ENCODE data around the gene SASH1. TPM values are rescaled to one million over a fixed set of nuclear protein-coding genes. Genes with fewer than 3 reads are reported as not detected.

The SASH1 gene
- total RNA-seq, 2 experiments from 2014 or later: 0.44 to 1.2 TPM

DNA sequence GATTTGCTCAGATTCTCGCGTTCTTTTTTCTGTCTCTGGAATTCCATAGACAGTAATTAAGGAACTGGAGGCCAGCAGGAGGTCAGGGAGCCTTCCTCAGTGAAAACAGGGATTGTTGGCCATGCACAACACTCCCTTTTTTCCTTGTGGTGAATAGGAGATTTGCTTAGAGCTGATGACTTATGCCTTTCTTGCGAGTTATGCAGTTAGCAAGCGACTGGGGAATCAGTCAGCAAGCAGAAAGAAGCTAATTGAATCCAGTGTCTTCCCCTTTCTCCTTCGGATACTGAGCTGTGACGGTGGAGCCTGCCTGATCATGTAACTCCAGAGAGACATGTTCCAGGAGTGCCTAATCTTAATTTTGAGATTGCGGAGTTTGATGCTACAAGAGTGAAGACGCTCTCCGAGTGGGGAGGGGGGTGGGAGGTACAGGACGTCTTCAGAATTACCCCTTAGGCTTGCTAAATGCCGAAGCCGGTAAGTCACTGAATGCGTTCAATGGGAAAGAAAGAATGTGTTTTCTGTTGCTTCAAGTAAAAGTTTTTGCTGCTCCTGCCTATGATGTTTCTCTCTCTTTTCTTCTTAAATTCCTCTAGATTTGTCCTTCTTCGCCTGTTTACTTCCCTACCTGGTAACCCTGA is 165.9 kb downstream of the SASH1 start:
- Mint-ChIP-seq H3K27ac (no peak overlapping the region), H3K27me3 (peaks cover 28% of the 10 kb centered on the region), H3K9me3 (no peaks in the 10 kb centered on the region), H3K4me1 (ENCODE audit: low read depth) (peaks cover 1% of the 10 kb centered on the region), H3K4me3 (no peak overlapping the region), H3K36me3 (no peaks in the 10 kb centered on the region)
- intact Hi-C loops (cut with micrococcal nuclease): no loop called here
- no peak for DNase-seq
- POLR2A ChIA-PET: no interaction called here
- CTCF ChIA-PET: no interaction called here

DNA sequence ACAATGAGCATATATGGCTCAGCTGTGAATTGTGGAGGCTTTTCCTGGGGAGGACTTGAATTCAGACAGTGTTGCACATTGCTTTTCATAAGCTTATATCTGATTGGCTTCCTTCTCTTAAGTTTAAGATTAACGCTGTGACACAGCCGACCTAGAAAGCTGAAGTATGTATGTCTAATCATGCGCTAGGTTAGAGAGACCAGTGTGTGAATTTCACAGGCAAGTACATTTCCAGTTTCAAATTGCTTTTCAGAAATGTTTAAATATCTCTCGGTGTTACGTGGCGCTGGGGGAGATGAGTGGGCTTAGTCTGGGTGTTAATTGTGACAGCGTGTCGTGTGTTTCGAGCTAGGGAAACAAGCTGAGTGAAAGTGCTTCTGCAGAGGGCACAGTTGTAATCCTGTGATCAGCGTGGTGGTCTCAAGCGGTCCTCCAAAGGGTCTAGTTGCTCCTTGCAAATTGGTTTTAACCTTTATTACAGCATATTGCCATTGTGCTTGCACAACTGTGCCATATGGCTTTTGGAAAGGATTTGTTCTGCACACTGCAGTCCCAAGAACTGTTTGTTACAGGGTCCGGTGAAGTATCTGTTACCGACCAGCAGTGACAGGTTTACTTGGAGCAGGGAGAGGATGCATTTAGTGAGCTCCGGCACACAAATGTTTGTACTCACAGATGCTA is 166.6 kb downstream of the SASH1 start:
- H3K27me3 Mint-ChIP-seq: peaks cover 34% of the 10 kb centered on the region
- intact Hi-C loops (cut with micrococcal nuclease): no loop called here
- ChIA-PET CTCF (no interaction called here), POLR2A (no interaction called here)
- H3K4me3 Mint-ChIP-seq: no peak overlapping the region
- H3K36me3 Mint-ChIP-seq: no peaks in the 10 kb centered on the region
- no peak overlapping the region for H3K27ac Mint-ChIP-seq
- H3K9me3 Mint-ChIP-seq: no peaks in the 10 kb centered on the region
- H3K4me1 Mint-ChIP-seq (ENCODE audit: low read depth): peaks cover 1% of the 10 kb centered on the region
- DNase-seq: no peak

DNA sequence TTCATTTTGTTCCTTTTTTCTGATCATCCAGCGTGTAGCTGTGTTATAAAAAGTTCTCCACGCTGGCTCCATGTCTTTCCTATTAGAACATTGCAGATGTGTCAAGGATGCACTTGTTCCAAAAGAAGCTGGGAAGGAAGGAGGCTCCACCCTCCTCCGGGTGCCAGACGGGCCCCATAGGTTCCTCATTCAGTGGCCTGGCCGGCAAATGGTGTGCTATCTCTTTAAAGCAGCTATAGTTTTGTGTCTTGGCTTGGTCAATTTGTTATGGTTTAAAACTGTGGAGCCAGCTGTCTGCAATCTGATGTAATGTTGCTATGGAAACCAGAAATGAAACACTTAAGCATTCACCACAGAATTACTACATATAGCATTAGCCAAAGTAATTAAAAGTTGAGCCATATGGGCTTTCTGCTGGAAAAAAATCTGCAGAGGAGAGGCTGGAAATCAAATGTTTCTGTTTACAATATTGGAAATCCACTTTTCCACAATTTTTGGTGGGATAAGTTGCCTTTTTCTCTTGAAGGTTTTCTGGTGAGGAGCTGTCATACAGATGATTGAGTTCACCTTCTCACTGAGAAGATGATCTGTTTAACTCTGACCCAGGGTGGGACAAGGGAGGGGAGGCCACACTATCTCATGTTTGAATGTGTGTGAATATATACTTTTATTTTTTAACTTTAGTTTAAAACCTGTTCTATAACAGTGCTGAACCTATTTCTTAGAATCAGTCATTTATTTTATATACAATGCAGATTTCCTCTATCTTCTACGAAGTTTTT is 167.4 kb downstream of the SASH1 start:
- Mint-ChIP-seq H3K4me1 (ENCODE audit: low read depth) (peaks cover 1% of the 10 kb centered on the region), H3K27me3 (peaks cover 34% of the 10 kb centered on the region), H3K9me3 (no peaks in the 10 kb centered on the region), H3K36me3 (no peaks in the 10 kb centered on the region), H3K4me3 (no peak overlapping the region), H3K27ac (no peak overlapping the region)
- DNase-seq: no peak
- intact Hi-C loops (cut with micrococcal nuclease): no loop called here
- CTCF ChIA-PET: no interaction called here
- POLR2A ChIA-PET: no interaction called here

DNA sequence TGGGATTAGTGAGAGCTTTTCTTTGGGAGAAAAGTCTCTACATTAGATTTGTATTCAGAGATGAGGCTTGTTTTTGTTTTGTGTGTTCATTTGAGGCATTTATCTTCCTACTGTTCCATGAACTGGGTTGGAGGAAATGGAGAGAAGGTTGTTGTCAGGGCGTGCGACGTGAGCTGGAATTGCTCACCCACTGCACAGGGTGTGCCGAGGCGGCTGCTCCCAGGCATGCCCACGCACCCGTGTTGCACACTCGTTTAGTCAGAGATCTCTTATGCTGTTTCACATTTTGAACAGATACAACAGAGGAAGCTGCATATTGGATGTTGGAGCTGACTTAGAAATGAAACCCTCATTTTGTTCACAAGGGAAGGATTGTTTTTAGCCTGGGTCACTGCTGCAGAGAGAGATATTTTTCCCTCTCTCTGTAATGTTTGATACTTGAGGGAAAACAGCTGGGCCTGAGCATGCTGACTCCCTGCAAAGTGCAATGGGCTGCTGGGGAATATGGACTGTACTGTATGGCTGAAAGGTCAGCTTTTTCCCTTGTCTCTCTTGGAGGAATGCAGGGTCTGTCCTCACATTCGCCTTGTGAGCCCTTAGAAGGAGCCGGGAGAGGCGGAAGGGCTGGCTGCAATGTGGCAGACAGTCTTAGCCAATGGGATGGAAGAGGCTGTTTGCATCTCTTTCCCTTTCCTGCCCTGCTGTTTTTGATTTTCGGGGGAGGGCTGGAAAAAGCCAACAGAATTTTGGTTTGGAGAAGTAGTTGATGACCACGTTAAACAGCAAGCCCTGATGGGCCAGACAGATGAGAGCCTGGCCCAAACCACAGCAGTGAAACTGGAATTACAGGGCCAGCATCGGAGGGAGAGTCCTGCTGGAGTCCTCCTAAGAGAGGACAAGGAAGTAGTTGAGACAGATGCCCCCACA is 170.8 kb downstream of the SASH1 start:
- H3K27ac Mint-ChIP-seq: no peak overlapping the region
- H3K27me3 Mint-ChIP-seq: peaks cover 26% of the 10 kb centered on the region
- H3K9me3 Mint-ChIP-seq: no peaks in the 10 kb centered on the region
- H3K4me1 Mint-ChIP-seq (ENCODE audit: low read depth): peaks cover 1% of the 10 kb centered on the region
- ChIA-PET CTCF (no interaction called here), POLR2A (no interaction called here)
- no peak for DNase-seq
- no peaks in the 10 kb centered on the region for H3K36me3 Mint-ChIP-seq
- intact Hi-C loops (cut with micrococcal nuclease): no loop called here
- no peak overlapping the region for H3K4me3 Mint-ChIP-seq

DNA sequence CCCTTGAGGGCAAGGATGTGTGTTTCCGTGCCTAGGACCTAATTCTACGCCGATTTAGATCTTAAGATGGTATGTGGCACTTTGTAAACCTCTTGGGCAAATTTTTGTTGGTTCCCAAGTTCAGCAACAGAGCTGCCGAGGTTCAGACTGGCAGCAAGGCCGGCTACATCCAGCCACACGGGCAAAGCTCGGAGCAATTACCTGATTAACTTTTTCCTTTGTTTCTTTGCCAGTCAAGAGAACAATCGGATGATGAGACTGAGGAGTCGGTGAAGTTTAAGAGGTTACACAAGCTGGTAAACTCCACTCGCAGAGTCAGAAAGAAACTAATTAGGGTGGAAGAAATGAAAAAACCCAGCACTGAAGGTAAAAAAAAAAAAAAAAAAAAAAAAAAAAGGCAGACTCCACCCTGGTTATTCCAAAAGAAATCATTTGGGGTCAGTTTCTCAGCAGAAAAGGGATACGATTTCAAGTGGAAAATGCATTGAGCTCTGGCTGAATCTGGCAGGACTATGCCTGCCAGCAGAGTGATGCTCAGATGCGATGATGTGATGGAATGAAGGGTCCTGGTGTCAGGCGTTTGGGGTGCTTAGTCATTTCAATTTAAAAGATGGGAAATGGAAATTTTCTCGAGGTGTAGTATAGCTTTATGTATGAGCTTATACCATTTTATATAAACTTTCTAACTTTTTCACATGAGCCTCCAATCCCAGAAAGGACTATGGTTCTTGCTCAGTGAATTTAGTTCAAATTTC is 171.6 kb downstream of the SASH1 start:
- ChIA-PET POLR2A (no interaction called here), CTCF (interaction anchor here (0.6 kb wide), 1 partner anchor 324 kb away, joined by 3 read pairs; no protein-coding TSS in a partner anchor)
- H3K27ac Mint-ChIP-seq: no peak overlapping the region
- H3K4me1 Mint-ChIP-seq (ENCODE audit: low read depth): peaks cover 1% of the 10 kb centered on the region
- H3K36me3 Mint-ChIP-seq: no peaks in the 10 kb centered on the region
- no peak for DNase-seq
- H3K9me3 Mint-ChIP-seq: no peaks in the 10 kb centered on the region
- peaks cover 23% of the 10 kb centered on the region for H3K27me3 Mint-ChIP-seq
- intact Hi-C loops (cut with micrococcal nuclease): no loop called here
- no peak overlapping the region for H3K4me3 Mint-ChIP-seq

DNA sequence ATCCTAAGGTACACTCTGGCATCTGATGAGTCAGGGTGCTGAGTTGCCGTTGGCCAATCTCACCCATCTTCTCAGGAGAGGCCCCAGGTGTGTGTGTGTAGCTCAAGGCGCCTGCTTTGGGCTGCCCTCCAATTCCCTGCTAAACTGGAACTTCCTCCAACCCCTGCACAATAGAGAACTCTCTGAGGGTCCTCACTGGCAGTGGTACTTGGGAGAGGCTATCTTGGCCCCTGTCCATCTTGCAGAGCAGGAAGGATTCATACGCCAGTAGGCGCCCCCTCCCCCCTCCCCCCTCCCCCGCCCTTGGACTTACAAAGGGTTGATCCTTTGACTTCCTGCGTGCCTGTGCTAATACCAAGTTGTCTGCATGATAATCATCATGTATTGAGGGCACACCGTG is 173.6 kb downstream of the SASH1 start:
- Mint-ChIP-seq H3K4me3 (no peak overlapping the region), H3K27ac (no peak overlapping the region), H3K27me3 (peaks cover 20% of the 10 kb centered on the region), H3K4me1 (ENCODE audit: low read depth) (peaks cover 4% of the 10 kb centered on the region), H3K36me3 (no peaks in the 10 kb centered on the region), H3K9me3 (no peaks in the 10 kb centered on the region)
- ChIA-PET POLR2A (interaction anchor here (0.6 kb wide), 1 partner anchor 8 kb away, joined by 3 read pairs; no protein-coding TSS in a partner anchor), CTCF (no interaction called here)
- no peak for DNase-seq
- intact Hi-C loops (cut with micrococcal nuclease): no loop called here

DNA sequence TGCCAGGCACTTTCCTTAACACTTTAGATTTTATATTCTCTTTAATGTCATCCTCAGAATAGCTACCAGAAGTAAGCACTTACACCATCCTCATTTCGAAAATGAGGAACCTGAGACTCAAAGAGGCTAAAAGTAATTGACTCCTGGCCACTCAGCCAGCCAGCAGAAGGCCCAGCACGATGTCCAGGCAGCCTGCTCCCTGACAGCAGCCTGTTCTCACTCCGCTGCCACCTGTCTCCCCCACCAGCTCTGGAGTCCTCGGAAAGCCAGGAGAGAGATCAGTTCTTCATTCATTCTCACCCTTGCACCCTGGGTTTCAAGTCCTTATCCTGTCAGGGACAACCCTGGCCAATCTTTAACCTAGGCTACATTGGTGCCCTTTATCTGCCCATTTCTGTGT is 174.0 kb downstream of the SASH1 start:
- POLR2A ChIA-PET: no interaction called here
- peaks cover 8% of the 10 kb centered on the region for H3K4me1 Mint-ChIP-seq (ENCODE audit: low read depth)
- no peaks in the 10 kb centered on the region for H3K9me3 Mint-ChIP-seq
- DNase-seq: no peak
- no peak overlapping the region for H3K4me3 Mint-ChIP-seq
- peaks cover 20% of the 10 kb centered on the region for H3K27me3 Mint-ChIP-seq
- no peak overlapping the region for H3K27ac Mint-ChIP-seq
- CTCF ChIA-PET: no interaction called here
- no peaks in the 10 kb centered on the region for H3K36me3 Mint-ChIP-seq
- intact Hi-C loops (cut with micrococcal nuclease): no loop called here

DNA sequence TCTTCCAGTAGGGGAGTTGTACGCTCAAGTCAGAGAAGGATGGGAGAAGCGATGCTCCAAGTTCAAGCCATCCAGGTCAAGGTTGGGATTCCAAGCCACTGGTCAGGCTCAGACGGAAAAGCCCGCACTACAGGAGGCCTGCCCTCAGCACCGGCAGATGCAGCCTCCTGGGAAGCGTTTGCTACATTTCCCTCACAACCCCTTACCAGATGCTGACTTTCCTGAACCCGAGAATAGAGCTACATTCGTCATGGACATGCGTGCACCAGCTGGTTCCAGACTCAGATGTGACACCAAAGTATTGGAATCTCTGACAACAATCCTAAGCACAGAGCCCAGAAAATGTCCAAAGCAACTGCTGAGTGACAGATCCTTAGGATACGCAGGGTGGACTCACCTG is 174.8 kb downstream of the SASH1 start:
- intact Hi-C loops (cut with micrococcal nuclease): no loop called here
- ChIA-PET POLR2A (no interaction called here), CTCF (no interaction called here)
- Mint-ChIP-seq H3K27ac (no peak overlapping the region), H3K9me3 (no peaks in the 10 kb centered on the region), H3K36me3 (no peaks in the 10 kb centered on the region), H3K4me1 (ENCODE audit: low read depth) (peaks cover 12% of the 10 kb centered on the region), H3K27me3 (peaks cover 20% of the 10 kb centered on the region), H3K4me3 (no peak overlapping the region)
- no peak for DNase-seq

DNA sequence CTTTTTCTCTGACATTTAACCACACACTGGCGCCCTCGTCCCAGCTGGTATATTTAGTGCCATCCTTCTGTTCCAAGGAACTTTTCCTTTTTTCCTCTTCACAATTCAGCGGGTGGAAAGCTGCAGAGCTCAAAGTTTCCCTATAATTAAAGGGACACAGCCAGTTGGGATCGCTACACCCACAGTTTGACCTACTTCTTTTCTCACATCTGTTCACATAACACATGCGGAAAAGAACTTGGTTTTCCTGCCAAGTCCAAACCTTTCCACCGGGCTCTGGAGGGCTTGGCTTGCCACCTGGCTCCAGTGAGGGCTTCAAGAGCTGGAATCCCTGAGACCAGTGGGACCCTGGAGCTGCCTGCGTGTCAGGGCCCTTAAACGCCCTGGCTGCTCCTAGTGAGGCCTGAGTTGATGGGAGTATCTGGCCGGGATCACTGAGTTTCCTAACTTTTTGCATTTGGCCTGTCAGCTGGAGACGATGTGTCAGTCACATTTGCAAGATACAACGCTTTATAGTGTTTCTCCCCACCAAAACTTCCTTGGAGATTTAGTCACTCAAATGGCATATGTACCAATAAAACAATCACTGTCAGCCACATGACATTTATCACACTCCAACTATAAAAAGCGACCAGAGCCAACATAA is 176.0 kb downstream of the SASH1 start:
- Mint-ChIP-seq H3K4me3 (no peak overlapping the region), H3K4me1 (ENCODE audit: low read depth) (peaks cover 14% of the 10 kb centered on the region), H3K27me3 (peaks cover 12% of the 10 kb centered on the region), H3K27ac (no peak overlapping the region), H3K36me3 (no peaks in the 10 kb centered on the region), H3K9me3 (no peaks in the 10 kb centered on the region)
- DNase-seq: no peak
- intact Hi-C loops (cut with micrococcal nuclease): no loop called here
- ChIA-PET CTCF (interaction anchor here (0.6 kb wide), 1 partner anchor 1402 kb away, joined by 3 read pairs; no protein-coding TSS in a partner anchor), POLR2A (no interaction called here)

DNA sequence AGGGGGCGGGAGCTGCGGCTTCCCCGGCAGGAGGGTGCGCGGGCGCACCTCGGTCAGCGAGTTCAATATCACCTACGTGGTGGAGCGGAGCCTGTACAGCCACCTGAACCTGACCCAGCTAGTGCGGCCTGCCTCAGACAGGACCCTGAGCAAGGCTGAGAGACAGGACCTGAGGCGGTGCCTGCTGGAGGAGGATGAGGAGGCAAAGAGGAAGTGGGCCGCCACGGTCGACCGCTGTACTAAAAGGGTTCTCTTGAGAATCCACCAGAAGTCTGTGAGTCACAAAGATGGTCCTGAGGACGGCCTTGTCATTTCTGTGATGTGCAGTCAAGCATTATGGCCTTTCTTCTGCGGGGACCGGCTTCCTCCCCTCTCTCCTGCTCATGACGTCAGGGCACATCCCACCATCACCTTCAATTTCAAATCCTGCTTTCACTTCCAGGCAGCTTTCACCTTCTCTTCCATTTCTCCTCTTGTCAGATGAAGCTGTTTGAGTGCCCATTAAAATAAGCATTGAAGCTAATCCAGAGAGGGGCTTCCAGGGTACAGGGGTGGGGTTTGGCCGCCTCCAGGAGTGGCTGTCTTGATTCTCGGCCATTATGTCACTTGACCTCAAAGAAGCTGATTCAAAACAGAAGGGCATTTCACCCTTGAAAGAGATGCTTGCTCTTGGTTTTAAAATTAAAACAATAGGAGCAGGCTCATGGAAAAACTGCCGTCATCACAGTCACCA is 177.6 kb downstream of the SASH1 start:
- Mint-ChIP-seq H3K4me1 (ENCODE audit: low read depth) (peaks cover 24% of the 10 kb centered on the region), H3K27ac (no peak overlapping the region), H3K4me3 (no peak overlapping the region), H3K9me3 (no peaks in the 10 kb centered on the region), H3K27me3 (peaks cover 5% of the 10 kb centered on the region), H3K36me3 (no peaks in the 10 kb centered on the region)
- no peak for DNase-seq
- intact Hi-C loops (cut with micrococcal nuclease): loop anchor here (5.0 to 10.0 kb wide), 2 partner anchors 78 to 1665 kb away; no protein-coding TSS in a partner anchor
- ChIA-PET POLR2A (no interaction called here), CTCF (no interaction called here)

DNA sequence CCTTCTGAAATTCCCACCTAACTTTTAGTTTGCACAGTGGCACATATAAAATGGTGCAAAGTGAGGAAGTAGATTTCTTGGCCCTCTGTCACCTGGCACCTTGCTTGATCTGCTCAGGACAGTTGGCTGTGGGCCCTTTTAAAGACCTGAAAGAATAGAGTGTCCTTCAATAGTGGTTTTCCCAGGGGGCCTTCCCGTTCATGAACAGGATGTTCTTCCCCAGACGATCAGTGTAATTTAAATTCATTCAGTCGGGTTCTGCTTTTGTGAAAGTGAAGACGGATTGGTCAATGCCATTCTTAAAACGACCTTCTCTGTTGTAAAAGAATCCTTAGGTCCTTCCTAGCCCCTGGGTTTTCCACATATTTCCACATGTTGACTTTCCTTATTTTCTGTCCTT is 178.5 kb downstream of the SASH1 start:
- CTCF ChIA-PET: no interaction called here
- POLR2A ChIA-PET: no interaction called here
- intact Hi-C loops (cut with micrococcal nuclease): loop anchor here (5.0 to 10.0 kb wide), 2 partner anchors 79 to 1666 kb away; no protein-coding TSS in a partner anchor
- no peak overlapping the region for H3K4me3 Mint-ChIP-seq
- H3K4me1 Mint-ChIP-seq (ENCODE audit: low read depth): peaks cover 27% of the 10 kb centered on the region
- no peaks in the 10 kb centered on the region for H3K36me3 Mint-ChIP-seq
- H3K27ac Mint-ChIP-seq: no peak overlapping the region
- DNase-seq: no peak
- peaks cover 7% of the 10 kb centered on the region for H3K27me3 Mint-ChIP-seq
- H3K9me3 Mint-ChIP-seq: no peaks in the 10 kb centered on the region

Measured in activated CD4-positive, alpha-beta memory T cell treated with anti-CD3 and anti-CD28 coated beads for 36 hours (primary cell).